Measurements from ENCODE around the gene SSTR5. TPM values are rescaled to one million over a fixed set of nuclear protein-coding genes. Genes with fewer than 3 reads are reported as not detected.

SSTR5 gene
- total RNA-seq, 3 donors from 2014 or later (not counting 1 experiment from before 2014, with no cell fraction given): not detected

DNA sequence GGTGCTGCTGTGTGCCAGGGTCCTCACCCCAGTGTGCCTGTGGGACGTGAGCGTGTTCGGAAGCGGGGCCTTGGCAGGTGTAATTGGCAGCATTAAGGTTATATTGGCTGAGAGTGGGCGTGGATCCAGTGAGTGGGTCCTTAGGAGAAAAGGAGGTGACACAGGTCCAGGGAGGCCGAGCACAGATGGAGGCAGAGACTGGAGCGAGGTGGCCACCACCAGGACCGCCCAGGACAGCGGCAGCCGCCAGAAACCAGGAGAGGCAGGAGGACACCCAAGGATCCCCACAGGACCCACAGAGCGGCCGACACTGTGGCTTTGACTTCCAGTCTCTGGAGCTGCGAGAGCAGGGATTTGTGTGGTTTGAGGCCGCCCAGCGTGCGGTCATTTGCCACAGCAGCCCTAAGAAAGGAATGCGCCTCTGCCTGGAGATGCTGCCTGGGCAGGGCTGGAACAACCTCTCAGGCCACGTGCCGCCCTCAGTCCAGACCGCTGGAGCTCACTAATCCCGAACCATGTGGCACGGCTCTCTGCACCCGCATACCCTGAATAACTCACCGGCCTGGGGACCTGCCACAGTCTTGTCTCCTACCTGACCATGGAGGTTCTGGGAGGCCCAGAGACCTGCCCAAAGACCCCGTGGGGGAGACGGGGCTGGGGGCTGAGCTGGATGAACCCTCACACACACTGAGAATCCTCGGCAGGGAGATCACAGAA, 45.6 kb upstream of the SSTR5 start:
- Histone ChIP-seq H3K36me3 (ENCODE audit: control insufficient read depth, insufficient read depth, low read length) (no peaks in the 10 kb centered on the region), H3K9me3 (ENCODE audit: control insufficient read depth, insufficient read depth, low read length) (no peaks in the 10 kb centered on the region), H3K27ac (ENCODE audit: low read length) (no peak overlapping the region), H3K4me3 (ENCODE audit: low read length) (no peak overlapping the region), H3K4me1 (ENCODE audit: control insufficient read depth, insufficient read depth, low read length) (no peaks in the 10 kb centered on the region), H3K27me3 (ENCODE audit: control insufficient read depth, insufficient read depth, low read length) (no peaks in the 10 kb centered on the region)
- WGBS (ENCODE audit: insufficient coverage): 88% methylated on average over 27 of the region's 27 CpGs
- Mint-ChIP-seq H3K27ac (no peak overlapping the region), H3K9me3 (no peaks in the 10 kb centered on the region), H3K4me1 (no peaks in the 10 kb centered on the region), H3K27me3 (ENCODE audit: low read depth in 2 of 2) (peaks cover 0 to 3% of the 10 kb centered on the region in 2 donors), H3K36me3 (no peaks in the 10 kb centered on the region), H3K4me3 (no peak overlapping the region)
- no peak for ATAC-seq
- intact Hi-C loops (cut with micrococcal nuclease): no loop called here
- DNase-seq: no peak
- TF ChIP-seq, protein P1, sequence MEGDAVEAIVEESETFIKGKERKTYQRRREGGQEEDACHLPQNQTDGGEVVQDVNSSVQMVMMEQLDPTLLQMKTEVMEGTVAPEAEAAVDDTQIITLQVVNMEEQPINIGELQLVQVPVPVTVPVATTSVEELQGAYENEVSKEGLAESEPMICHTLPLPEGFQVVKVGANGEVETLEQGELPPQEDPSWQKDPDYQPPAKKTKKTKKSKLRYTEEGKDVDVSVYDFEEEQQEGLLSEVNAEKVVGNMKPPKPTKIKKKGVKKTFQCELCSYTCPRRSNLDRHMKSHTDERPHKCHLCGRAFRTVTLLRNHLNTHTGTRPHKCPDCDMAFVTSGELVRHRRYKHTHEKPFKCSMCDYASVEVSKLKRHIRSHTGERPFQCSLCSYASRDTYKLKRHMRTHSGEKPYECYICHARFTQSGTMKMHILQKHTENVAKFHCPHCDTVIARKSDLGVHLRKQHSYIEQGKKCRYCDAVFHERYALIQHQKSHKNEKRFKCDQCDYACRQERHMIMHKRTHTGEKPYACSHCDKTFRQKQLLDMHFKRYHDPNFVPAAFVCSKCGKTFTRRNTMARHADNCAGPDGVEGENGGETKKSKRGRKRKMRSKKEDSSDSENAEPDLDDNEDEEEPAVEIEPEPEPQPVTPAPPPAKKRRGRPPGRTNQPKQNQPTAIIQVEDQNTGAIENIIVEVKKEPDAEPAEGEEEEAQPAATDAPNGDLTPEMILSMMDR (IDR thresholded peaks at IDR 0.05): no peak

DNA sequence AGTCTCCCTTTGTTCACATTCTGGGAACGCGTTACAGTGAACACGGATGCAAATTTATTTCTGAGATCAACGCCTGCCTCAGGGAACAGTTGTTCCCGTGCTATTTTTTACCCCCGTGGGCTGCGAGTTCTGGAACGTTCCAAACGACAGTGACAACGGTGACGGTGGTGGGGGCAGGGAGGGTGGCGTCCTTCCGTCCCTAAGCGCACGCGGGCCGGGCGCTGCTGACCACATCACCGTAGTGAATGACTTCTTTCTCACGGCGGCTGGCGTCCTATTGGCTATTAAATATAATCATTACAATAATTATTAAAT, 45.1 kb upstream of the SSTR5 start:
- no peaks in the 10 kb centered on the region for H3K9me3 ChIP-seq (ENCODE audit: control insufficient read depth, insufficient read depth, low read length)
- H3K4me3 Mint-ChIP-seq: no peak overlapping the region
- H3K4me1 ChIP-seq (ENCODE audit: control insufficient read depth, insufficient read depth, low read length): no peaks in the 10 kb centered on the region
- no peak overlapping the region for H3K4me3 ChIP-seq (ENCODE audit: low read length)
- 83% methylated on average over 18 of the region's 22 CpGs for WGBS (ENCODE audit: insufficient coverage)
- no peak overlapping the region for H3K27ac ChIP-seq (ENCODE audit: low read length)
- H3K27ac Mint-ChIP-seq: no peak overlapping the region
- peaks cover 0 to 3% of the 10 kb centered on the region in 2 donors for H3K27me3 Mint-ChIP-seq (ENCODE audit: low read depth in 2 of 2)
- ATAC-seq (no peak), DNase-seq (no peak)
- H3K9me3 Mint-ChIP-seq: no peaks in the 10 kb centered on the region
- no peaks in the 10 kb centered on the region for H3K36me3 ChIP-seq (ENCODE audit: control insufficient read depth, insufficient read depth, low read length)
- H3K27me3 ChIP-seq (ENCODE audit: control insufficient read depth, insufficient read depth, low read length): no peaks in the 10 kb centered on the region
- TF ChIP-seq, protein P1 (IDR thresholded peaks at IDR 0.05): no peak
- intact Hi-C loops (cut with micrococcal nuclease): no loop called here
- H3K36me3 Mint-ChIP-seq: no peaks in the 10 kb centered on the region
- H3K4me1 Mint-ChIP-seq: no peaks in the 10 kb centered on the region

DNA sequence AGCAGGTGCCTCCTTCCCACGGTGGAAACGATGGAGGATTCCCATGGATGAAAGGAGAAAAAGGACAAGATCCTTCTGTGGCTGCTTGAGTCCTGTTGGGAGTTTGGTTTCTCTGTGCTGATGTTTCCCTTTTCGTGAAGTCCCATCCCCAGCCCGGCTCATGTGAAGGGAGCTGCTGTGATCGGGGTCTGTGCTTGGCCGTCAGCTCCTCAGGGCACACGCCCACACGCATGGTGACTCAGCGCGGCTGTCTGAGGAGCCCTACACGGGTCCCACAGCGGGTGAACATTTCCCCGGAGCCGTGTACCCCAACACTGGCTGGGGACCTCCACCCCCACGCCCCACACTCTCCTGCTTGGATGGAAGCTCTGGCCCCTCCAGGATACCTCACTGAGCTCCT, 44.5 kb upstream of the SSTR5 start:
- Mint-ChIP-seq H3K9me3 (no peaks in the 10 kb centered on the region), H3K36me3 (no peaks in the 10 kb centered on the region), H3K27me3 (ENCODE audit: low read depth in 2 of 2) (peaks cover 0 to 3% of the 10 kb centered on the region in 2 donors), H3K4me1 (no peaks in the 10 kb centered on the region), H3K27ac (no peak overlapping the region), H3K4me3 (no peak overlapping the region)
- H3K4me1 ChIP-seq (ENCODE audit: control insufficient read depth, insufficient read depth, low read length): no peaks in the 10 kb centered on the region
- no peak for ATAC-seq
- no peak overlapping the region for H3K27ac ChIP-seq (ENCODE audit: low read length)
- H3K36me3 ChIP-seq (ENCODE audit: control insufficient read depth, insufficient read depth, low read length): no peaks in the 10 kb centered on the region
- no peaks in the 10 kb centered on the region for H3K27me3 ChIP-seq (ENCODE audit: control insufficient read depth, insufficient read depth, low read length)
- no peak overlapping the region for H3K4me3 ChIP-seq (ENCODE audit: low read length)
- TF ChIP-seq, protein P1 (IDR thresholded peaks at IDR 0.05): no peak
- no peak for DNase-seq
- no peaks in the 10 kb centered on the region for H3K9me3 ChIP-seq (ENCODE audit: control insufficient read depth, insufficient read depth, low read length)
- 71% methylated on average over 15 of the region's 15 CpGs for WGBS (ENCODE audit: insufficient coverage)
- intact Hi-C loops (cut with micrococcal nuclease): no loop called here

Measured in natural killer cell (primary cell).